GM18526 (cell line): ENCODE measurements around the gene FAM124B.

Source experiments
- POLR2A ChIP-seq: IDR thresholded peaks from 3 replicates; pipeline ENCODE4 v1.6.1; 2011; ENCODE audit not compliant: insufficient read length; ENCODE audit errors: extremely low read depth

The FAM124B gene

GRCh38 chr2:224400886-224401632, 848 bp downstream of the FAM124B start:
- TF ChIP-seq POLR2A = no peak

DNA sequence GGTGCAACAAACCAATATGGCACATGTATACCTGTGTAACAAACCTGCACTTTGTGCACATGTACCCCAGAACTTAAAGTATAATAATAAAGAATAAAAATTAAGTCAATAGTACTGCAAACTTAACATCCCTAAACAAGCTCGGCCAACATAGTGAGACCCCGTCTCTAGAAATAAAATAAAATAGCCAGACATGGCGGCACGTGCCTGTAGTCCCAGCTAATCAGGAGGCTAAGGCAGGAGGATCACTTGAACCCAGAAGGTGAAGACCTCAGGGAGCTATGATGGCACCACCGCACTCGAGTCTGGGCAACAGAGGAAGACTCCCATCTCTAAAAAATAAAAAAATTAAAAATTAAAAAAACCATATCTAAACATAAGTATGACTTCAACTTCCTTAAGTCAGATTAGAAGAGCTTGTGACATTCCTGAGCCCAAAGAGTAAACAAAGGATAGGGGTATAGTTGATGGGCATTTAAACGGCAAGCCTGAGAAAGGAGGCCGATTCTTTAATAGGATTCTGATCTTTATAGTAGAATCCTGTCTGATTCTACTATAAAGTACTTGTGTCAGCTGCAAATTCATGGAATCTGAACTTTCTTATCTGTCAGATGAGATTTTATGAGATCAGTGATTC, 1.6 kb downstream of the FAM124B start:
- no peak for TF ChIP-seq POLR2A

DNA sequence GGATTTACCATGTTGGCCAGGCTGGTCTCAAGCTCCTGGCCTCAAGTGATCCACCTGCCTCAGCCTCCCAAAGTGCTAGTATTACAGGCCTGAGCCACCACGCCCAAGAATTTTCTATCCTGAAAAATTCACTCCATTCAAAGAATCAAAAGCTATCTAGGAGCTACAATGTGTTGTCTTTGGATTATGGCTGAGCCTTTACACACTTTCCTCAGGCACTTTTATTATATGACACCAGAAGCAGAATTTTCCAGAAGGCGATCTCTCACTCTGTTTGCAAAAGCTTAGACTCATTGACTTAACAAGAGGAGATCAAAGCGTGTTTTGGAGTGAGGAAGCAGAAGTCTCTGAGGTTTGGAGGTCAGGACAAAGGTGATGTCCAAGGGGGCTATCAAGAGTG, 3.6 kb downstream of the FAM124B start:
- no peak for TF ChIP-seq POLR2A

DNA sequence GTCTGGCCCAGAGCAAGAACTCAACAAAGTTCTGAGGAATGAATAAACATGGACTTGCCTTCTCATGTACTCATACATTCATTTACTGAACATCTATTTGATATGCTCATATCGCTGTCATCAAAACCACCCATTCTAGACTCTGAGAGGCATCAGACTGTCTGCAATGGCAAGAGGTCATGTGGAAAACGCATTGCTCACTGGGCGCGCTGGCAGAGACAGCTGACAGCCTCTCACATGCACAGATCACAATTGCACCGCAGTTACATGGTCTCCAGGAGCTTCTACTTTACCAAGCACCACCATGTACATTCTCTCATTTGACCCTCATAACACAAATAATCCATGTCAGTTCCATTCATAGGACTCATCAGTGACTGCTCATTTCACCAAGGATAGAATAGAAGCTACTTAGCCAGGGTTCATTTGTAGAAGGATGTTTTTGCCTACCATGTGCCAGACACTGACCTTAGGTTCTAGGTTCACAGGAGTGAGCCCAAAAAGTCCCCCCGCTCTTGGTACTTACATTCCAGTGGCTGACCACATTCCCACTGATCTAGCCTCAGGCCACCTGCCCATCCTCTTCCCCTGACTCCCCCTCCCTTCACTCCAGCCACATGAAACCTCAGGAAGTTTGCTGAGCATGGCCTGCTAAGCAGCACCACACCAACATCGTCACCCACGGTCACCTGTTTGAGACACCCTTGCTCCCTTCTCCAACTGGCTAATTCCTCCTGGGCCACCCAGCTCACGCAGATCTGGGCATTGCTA, 6.1 kb downstream of the FAM124B start:
- no peak for TF ChIP-seq POLR2A

DNA sequence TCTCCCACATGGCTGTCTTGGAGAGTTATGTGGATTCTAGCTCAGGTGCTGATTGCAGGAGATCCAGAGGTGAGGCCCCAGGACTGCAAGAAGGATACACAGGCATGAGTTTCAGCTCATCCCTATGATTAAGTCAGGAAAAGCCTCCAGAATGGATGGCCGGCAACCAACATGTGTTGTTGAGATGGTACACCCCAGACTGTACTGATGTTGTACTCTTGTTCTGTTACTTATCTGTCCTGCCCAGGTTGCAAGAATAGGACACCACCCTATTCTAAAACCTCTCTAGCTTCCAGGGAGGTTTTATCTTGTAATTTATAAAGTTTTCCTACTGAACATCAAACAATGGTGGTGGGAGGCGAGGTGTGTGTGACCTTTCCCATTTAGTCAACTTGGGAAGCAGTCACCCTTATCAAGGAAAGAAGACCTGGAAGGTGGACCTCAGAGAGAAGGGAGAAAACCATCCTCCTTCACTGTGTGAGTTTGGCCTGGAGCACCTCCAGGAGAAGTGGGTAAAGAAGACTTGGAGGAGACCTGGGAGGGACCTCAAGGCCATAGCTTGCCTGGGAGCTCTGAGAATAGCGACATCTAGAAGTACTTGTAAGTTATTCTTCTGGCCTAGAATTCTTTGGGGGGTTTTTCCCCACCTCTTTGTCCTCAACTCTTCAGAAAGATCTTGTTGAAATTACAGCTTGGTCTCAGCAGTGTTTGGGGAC, 8.6 kb downstream of the FAM124B start:
- no peak for TF ChIP-seq POLR2A

- no peak for TF ChIP-seq POLR2A
These were observed 9.4 kb downstream of the FAM124B start for GRCh38 chr2:224392545-224392944.

DNA sequence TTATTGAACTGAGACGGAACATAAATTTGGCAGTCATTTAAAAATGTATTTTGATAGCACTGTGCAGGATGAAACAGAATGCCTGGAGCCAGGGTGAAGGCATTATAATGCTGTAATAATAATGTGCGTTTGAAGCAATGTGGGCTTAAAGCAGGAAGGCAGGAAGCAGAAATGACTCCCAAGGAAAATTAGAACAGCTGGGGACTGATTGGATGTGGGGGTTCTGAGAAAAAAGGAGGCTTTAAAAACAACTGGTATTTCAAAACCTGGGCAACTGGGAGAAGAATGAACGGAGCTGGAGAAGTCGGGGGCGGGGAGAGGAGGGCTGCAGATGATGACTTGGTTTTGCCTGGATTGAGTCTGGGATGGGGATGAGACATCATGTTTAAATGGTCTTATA, 12.6 kb downstream of the FAM124B start:
- no peak for TF ChIP-seq POLR2A

GRCh38 chr2:224386876-224387275, 15.0 kb downstream of the FAM124B start:
- TF ChIP-seq POLR2A = no peak

GRCh38 chr2:224382973-224383555, 18.8 kb downstream of the FAM124B start:
- no peak for TF ChIP-seq POLR2A

DNA sequence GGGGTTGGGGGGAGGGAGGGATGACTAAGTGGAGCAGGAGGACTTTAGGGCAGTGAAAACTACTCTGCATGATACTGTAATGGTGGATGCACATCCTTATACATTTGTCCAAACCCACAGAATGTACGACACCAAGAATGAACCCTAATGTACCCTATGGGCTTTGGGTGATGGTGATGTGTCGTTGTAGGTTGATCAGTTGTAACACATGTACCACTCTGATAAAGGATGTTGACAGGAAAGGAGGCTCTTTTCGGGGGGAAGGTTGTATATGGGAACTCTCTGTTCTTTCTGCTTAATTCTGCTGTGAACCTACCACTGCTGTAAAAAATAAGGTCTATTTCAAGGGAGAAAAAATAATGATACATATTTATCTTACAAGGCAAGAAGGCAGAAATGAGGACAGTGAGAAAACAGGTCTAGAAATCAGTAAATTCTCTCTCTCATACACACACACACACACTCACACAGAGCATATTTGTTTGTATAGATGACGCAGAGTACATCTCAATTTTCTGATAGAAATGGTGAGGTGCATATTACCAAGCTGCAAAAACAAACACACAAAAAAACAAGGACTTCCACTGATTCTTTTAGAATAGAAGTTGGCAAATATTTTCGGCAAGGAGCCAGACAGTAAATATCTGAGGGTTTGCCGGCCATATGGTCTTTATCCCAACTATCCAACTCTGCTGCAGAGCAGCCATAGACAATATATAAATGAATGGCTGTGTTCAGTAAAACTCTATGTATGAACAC, 20.2 kb downstream of the FAM124B start:
- no peak for TF ChIP-seq POLR2A

- TF ChIP-seq POLR2A = no peak
These were observed 21.9 kb downstream of the FAM124B start for GRCh38 chr2:224379986-224380385.

GRCh38 chr2:224379172-224379571, 22.7 kb downstream of the FAM124B start:
- TF ChIP-seq POLR2A = no peak

- no peak for TF ChIP-seq POLR2A
These were observed 23.2 kb downstream of the FAM124B start for GRCh38 chr2:224378701-224379097.
